ENCODE data around the gene ANGPT4.

ANGPT4 gene

DNA sequence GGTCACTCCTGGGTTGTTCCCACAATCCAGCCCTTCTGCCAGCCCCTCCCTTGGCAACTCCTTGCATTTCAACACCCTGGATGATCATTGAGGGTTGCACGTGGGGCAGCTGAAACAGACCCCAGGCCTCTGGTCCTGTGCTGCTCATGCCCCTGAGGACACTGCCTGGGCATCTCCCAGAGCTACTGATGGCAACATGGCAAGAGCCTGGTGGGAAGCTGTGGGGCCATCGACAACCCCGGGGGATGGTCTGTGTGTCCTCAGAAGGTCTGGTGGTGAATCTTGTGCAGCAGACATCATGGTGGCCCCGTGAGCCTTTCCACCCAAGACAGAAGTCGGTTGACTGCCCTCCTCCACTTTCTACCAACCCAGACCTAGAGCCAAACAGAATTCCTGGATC is 4.9 kb upstream of the ANGPT4 start:
- DNase-seq: no peak
- no peak for TF ChIP-seq CTCF (IDR thresholded peaks at IDR 0.05; ENCODE audit: borderline replicate concordance, extremely low read depth, low read length, poor library complexity, severe bottlenecking)
- TF ChIP-seq EZH2 (IDR thresholded peaks at IDR 0.05; ENCODE audit: borderline replicate concordance, low read depth, low read length, severe bottlenecking): no peak
- Histone ChIP-seq H3K9me3 (ENCODE audit: insufficient read depth, low read length, severe bottlenecking) (no peaks in the 10 kb centered on the region), H3K4me3 (ENCODE audit: low read depth in 1 of 2, low read length in 2 of 2) (no peak overlapping the region), H2AFZ (ENCODE audit: low read depth, low read length) (no peak overlapping the region), H4K20me1 (ENCODE audit: insufficient read depth, low read length) (0 out of 2 replicates have a peak, but pooled peaks cover 2% of the 10 kb centered on the region), H3K27ac (ENCODE audit: low read length) (no peak overlapping the region), H3K9ac (ENCODE audit: low read depth, low read length) (no peak overlapping the region), H3K36me3 (ENCODE audit: insufficient read depth, low read length) (no peaks in the 10 kb centered on the region), H3K27me3 (ENCODE audit: insufficient read depth, low read length, poor library complexity) (no peaks in the 10 kb centered on the region), H3K4me2 (ENCODE audit: insufficient read depth, low read length) (no peak overlapping the region), H3K4me1 (ENCODE audit: insufficient read depth, low read length) (no peaks in the 10 kb centered on the region), H3K79me2 (ENCODE audit: insufficient read depth, low read length) (no peaks in the 10 kb centered on the region)
- ATAC-seq (ENCODE audit: insufficient read depth, low read depth): no peak

GRCh38 chr20:920311-920710 is 4.2 kb upstream of the ANGPT4 start:
- DNase-seq: no peak
- 0 out of 2 replicates have a peak, but pooled peaks cover 4% of the 10 kb centered on the region for H4K20me1 ChIP-seq (ENCODE audit: insufficient read depth, low read length)

DNA sequence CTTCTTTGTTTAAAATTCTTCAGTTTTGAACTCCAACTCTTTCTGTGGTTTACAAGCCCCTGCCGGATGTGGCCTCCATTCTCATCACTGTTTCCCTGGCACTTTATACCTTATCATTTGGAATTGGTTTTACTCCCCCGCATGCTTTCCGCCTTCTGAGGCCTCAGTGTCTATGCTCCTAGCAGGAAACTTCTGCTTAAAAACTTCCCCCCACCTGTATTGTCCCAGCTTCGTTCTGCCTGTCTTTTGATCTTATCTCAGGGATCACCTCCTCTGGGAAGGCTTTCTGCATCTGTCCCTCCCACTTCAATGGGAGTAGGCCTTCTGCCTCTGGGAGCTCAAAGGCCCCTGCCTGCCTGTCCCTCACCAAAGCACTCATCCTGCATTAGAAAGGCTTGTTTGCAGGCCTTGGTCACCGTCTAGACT is 3.4 kb upstream of the ANGPT4 start:
- H2AFZ ChIP-seq (ENCODE audit: low read depth, low read length): no peak overlapping the region
- H3K4me3 ChIP-seq (ENCODE audit: low read depth in 1 of 2, low read length in 2 of 2): no peak overlapping the region
- ATAC-seq (ENCODE audit: insufficient read depth, low read depth) (no peak), DNase-seq (no peak)
- H4K20me1 ChIP-seq (ENCODE audit: insufficient read depth, low read length): 0 out of 2 replicates have a peak, but pooled peaks cover 4% of the 10 kb centered on the region
- H3K79me2 ChIP-seq (ENCODE audit: insufficient read depth, low read length): no peaks in the 10 kb centered on the region
- H3K27ac ChIP-seq (ENCODE audit: low read length): no peak overlapping the region
- H3K27me3 ChIP-seq (ENCODE audit: insufficient read depth, low read length, poor library complexity): peaks cover 12% of the 10 kb centered on the region
- no peaks in the 10 kb centered on the region for H3K36me3 ChIP-seq (ENCODE audit: insufficient read depth, low read length)
- no peaks in the 10 kb centered on the region for H3K9me3 ChIP-seq (ENCODE audit: insufficient read depth, low read length, severe bottlenecking)
- TF ChIP-seq CTCF (IDR thresholded peaks at IDR 0.05; ENCODE audit: borderline replicate concordance, extremely low read depth, low read length, poor library complexity, severe bottlenecking) (no peak), EZH2 (IDR thresholded peaks at IDR 0.05; ENCODE audit: borderline replicate concordance, low read depth, low read length, severe bottlenecking) (no peak)
- H3K4me2 ChIP-seq (ENCODE audit: insufficient read depth, low read length): no peak overlapping the region
- no peak overlapping the region for H3K9ac ChIP-seq (ENCODE audit: low read depth, low read length)
- no peaks in the 10 kb centered on the region for H3K4me1 ChIP-seq (ENCODE audit: insufficient read depth, low read length)

More at GRCh38 chr20:920311-920710, 4.2 kb upstream of the ANGPT4 start:
- no peak overlapping the region for H3K27ac ChIP-seq (ENCODE audit: low read length)
- TF ChIP-seq EZH2 (IDR thresholded peaks at IDR 0.05; ENCODE audit: borderline replicate concordance, low read depth, low read length, severe bottlenecking) (no peak), CTCF (IDR thresholded peaks at IDR 0.05; ENCODE audit: borderline replicate concordance, extremely low read depth, low read length, poor library complexity, severe bottlenecking) (no peak)
- H3K9ac ChIP-seq (ENCODE audit: low read depth, low read length): no peak overlapping the region
- H2AFZ ChIP-seq (ENCODE audit: low read depth, low read length): no peak overlapping the region
- peaks cover 4% of the 10 kb centered on the region for H3K27me3 ChIP-seq (ENCODE audit: insufficient read depth, low read length, poor library complexity)
- H3K4me3 ChIP-seq (ENCODE audit: low read depth in 1 of 2, low read length in 2 of 2): no peak overlapping the region
- no peak for ATAC-seq (ENCODE audit: insufficient read depth, low read depth)
- no peaks in the 10 kb centered on the region for H3K79me2 ChIP-seq (ENCODE audit: insufficient read depth, low read length)
- H3K4me2 ChIP-seq (ENCODE audit: insufficient read depth, low read length): no peak overlapping the region
- H3K4me1 ChIP-seq (ENCODE audit: insufficient read depth, low read length): no peaks in the 10 kb centered on the region
- H3K9me3 ChIP-seq (ENCODE audit: insufficient read depth, low read length, severe bottlenecking): no peaks in the 10 kb centered on the region
- H3K36me3 ChIP-seq (ENCODE audit: insufficient read depth, low read length): no peaks in the 10 kb centered on the region

DNA sequence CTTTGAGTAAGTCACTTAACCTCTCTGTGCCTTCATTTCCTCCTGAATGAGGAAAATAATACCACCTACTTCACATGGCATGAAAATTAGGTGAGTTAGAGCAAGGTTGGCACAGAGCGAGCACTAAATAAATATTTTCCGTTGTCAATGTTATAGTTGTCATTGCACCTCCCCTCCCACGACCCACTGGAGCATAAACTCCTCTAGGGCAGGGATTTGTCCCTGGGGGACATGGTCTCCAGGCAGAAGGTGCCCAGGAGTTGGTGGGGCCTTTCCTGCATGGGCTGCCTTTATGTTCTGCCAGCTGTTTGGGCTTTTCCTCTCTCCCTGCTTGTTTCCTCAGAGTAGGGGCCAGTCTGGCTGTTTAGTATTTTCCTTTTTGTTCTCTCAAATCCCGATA is 1.3 kb upstream of the ANGPT4 start:
- no peak for TF ChIP-seq CTCF (IDR thresholded peaks at IDR 0.05; ENCODE audit: borderline replicate concordance, extremely low read depth, low read length, poor library complexity, severe bottlenecking)
- TF ChIP-seq EZH2 (IDR thresholded peaks at IDR 0.05; ENCODE audit: borderline replicate concordance, low read depth, low read length, severe bottlenecking): no peak
- Histone ChIP-seq H2AFZ (ENCODE audit: low read depth, low read length) (no peak overlapping the region), H4K20me1 (ENCODE audit: insufficient read depth, low read length) (0 out of 2 replicates have a peak, but pooled peaks cover 4% of the 10 kb centered on the region), H3K4me1 (ENCODE audit: insufficient read depth, low read length) (no peaks in the 10 kb centered on the region), H3K27me3 (ENCODE audit: insufficient read depth, low read length, poor library complexity) (peaks cover 18% of the 10 kb centered on the region), H3K9ac (ENCODE audit: low read depth, low read length) (no peak overlapping the region), H3K27ac (ENCODE audit: low read length) (no peak overlapping the region), H3K4me2 (ENCODE audit: insufficient read depth, low read length) (no peak overlapping the region), H3K4me3 (ENCODE audit: low read depth in 1 of 2, low read length in 2 of 2) (no peak overlapping the region), H3K36me3 (ENCODE audit: insufficient read depth, low read length) (no peaks in the 10 kb centered on the region), H3K79me2 (ENCODE audit: insufficient read depth, low read length) (no peaks in the 10 kb centered on the region), H3K9me3 (ENCODE audit: insufficient read depth, low read length, severe bottlenecking) (no peaks in the 10 kb centered on the region)
- no peak for ATAC-seq (ENCODE audit: insufficient read depth, low read depth)
- DNase-seq: no peak
